MM.1S (cell line): ENCODE data around the gene HOOK2.

Experiments
- DNase-seq: peaks from one replicate; pipeline ENCODE4 v3.0.0-alpha.2; 2015
- H2AFZ ChIP-seq: fragments of 300-600 bp; sonication (generic); 2 replicates; pipeline ENCODE4 v1.6.0; 2016; ENCODE audit warnings: antibody characterized with exemption, low read length
- H3F3A ChIP-seq: fragments of 300-600 bp; sonication (generic); 2 replicates; pipeline ENCODE4 v1.6.1; 2016; ENCODE audit warnings: mild to moderate bottlenecking, antibody characterized with exemption, low read length, moderate library complexity, mixed read lengths; ENCODE audit not compliant: insufficient read depth
- H3K27ac ChIP-seq: fragments of 300-600 bp; sonication (generic); 2 replicates; pipeline ENCODE4 v1.5.1; 2016; ENCODE audit warnings: mild to moderate bottlenecking, low read length
- H3K27me3 ChIP-seq: fragments of 300-600 bp; sonication (generic); replicated peaks from 2 replicates; pipeline ENCODE4 v1.6.0; 2016; ENCODE audit warnings: low read length; ENCODE audit not compliant: insufficient read depth
- H3K36me3 ChIP-seq: fragments of 300-600 bp; sonication (generic); replicated peaks from 2 replicates; pipeline ENCODE4 v1.6.1; 2016; ENCODE audit warnings: mild to moderate bottlenecking, low read length, mixed read lengths; ENCODE audit not compliant: insufficient read depth
- H3K4me1 ChIP-seq: fragments of 300-600 bp; sonication (generic); 2 replicates; pipeline ENCODE4 v1.6.1; 2016; ENCODE audit warnings: low read length, mixed read lengths
- H3K4me2 ChIP-seq: fragments of 300-600 bp; sonication (generic); 2 replicates; pipeline ENCODE4 v1.6.0; 2016; ENCODE audit warnings: low read depth, low read length
- H3K4me3 ChIP-seq: fragments of 300-600 bp; sonication (generic); 2 replicates; pipeline ENCODE4 v1.5.1; 2016; ENCODE audit warnings: low read length, mixed read lengths
- H3K79me2 ChIP-seq: fragments of 300-600 bp; sonication (generic); 2 replicates; pipeline ENCODE4 v1.6.1; 2016; ENCODE audit warnings: mixed run types, low read length, mixed read lengths
- H3K9ac ChIP-seq: fragments of 300-600 bp; sonication (generic); 2 replicates; pipeline ENCODE4 v1.6.1; 2016; ENCODE audit warnings: low read length, mixed read lengths
- H3K9me2 ChIP-seq: fragments of 300-600 bp; sonication (generic); replicated peaks from 2 replicates; pipeline ENCODE4 v1.6.1; 2016; ENCODE audit warnings: mild to moderate bottlenecking, low read length, mixed read lengths; ENCODE audit not compliant: insufficient read depth
- H3K9me3 ChIP-seq: fragments of 300-600 bp; sonication (generic); replicated peaks from 2 replicates; pipeline ENCODE4 v1.6.1; 2016; ENCODE audit warnings: mild to moderate bottlenecking, low read length, mixed read lengths; ENCODE audit not compliant: insufficient read depth
- H4K20me1 ChIP-seq: fragments of 300-600 bp; sonication (generic); 2 replicates; pipeline ENCODE4 v1.6.1; 2016; ENCODE audit warnings: mild to moderate bottlenecking, low read length, moderate library complexity, mixed read lengths; ENCODE audit not compliant: insufficient read depth
- CTCF ChIP-seq: fragments of 300-600 bp; sonication (generic); IDR thresholded peaks from 2 replicates; pipeline ENCODE4 v1.5.1; 2016; ENCODE audit warnings: antibody characterized with exemption, low read length, mixed read lengths
- EZH2 ChIP-seq: fragments of 300-600 bp; sonication (generic); optimal IDR thresholded peaks from 2 replicates; pipeline ENCODE3; 2017; ENCODE audit warnings: low read depth, mild to moderate bottlenecking, antibody characterized with exemption, low read length, mixed read lengths
- EZH2phosphoT487 ChIP-seq: fragments of 300-600 bp; sonication (generic); IDR thresholded peaks from 2 replicates; pipeline ENCODE4 v1.6.1; 2018; ENCODE audit warnings: antibody characterized with exemption, low read length

HOOK2 gene

GRCh38 chr19:12721656-12722565 lies 53.4 kb downstream of the HOOK2 start:
- peak; percentile 32 for DNase-seq
- peak overlapping the region; percentile 100 for H3K4me2 ChIP-seq
- H3K79me2 ChIP-seq: peaks cover 62% of the 10 kb centered on the region
- H3K9me2 ChIP-seq: no peaks in the 10 kb centered on the region
- no peaks in the 10 kb centered on the region for H3K27me3 ChIP-seq
- peaks cover 5% of the 10 kb centered on the region; the same call in 1 of the 2 replicates for H3K36me3 ChIP-seq
- peaks cover 15% of the 10 kb centered on the region for H3F3A ChIP-seq
- H3K9ac ChIP-seq: peak overlapping the region; percentile 85
- H2AFZ ChIP-seq: no peak overlapping the region
- H3K27ac ChIP-seq: no peak overlapping the region; the same call in 1 of the 2 replicates
- peak overlapping the region; percentile 84 for H3K4me3 ChIP-seq
- peaks cover 3% of the 10 kb centered on the region; the same call in 1 of the 2 replicates for H3K4me1 ChIP-seq
- TF ChIP-seq EZH2phosphoT487: no peak
- no peak for TF ChIP-seq CTCF
- no peak for TF ChIP-seq EZH2
- H3K9me3 ChIP-seq: no peaks in the 10 kb centered on the region
- H4K20me1 ChIP-seq: no peaks in the 10 kb centered on the region

GRCh38 chr19:12720851-12721655 lies 54.3 kb downstream of the HOOK2 start:
- Histone ChIP-seq H4K20me1 (no peaks in the 10 kb centered on the region), H3K4me1 (peaks cover 3% of the 10 kb centered on the region; the same call in 1 of the 2 replicates), H3K27ac (no peak overlapping the region), H3K4me3 (peak overlapping the region; percentile 84), H2AFZ (no peak overlapping the region), H3K9me3 (no peaks in the 10 kb centered on the region), H3K27me3 (no peaks in the 10 kb centered on the region), H3K79me2 (peaks cover 69% of the 10 kb centered on the region), H3K9ac (peak overlapping the region; percentile 85; the same call in 1 of the 2 replicates), H3K4me2 (peak overlapping the region; percentile 100), H3K9me2 (no peaks in the 10 kb centered on the region), H3F3A (peaks cover 9% of the 10 kb centered on the region), H3K36me3 (peaks cover 5% of the 10 kb centered on the region; the same call in 1 of the 2 replicates)
- TF ChIP-seq EZH2 (no peak), EZH2phosphoT487 (no peak)
- DNase-seq: no peak

GRCh38 chr19:12720296-12720695 lies 55.1 kb downstream of the HOOK2 start:
- no peak for DNase-seq
- no peak overlapping the region for H3K9ac ChIP-seq
- H3F3A ChIP-seq: peaks cover 9% of the 10 kb centered on the region
- no peak overlapping the region for H3K27ac ChIP-seq
- no peak for TF ChIP-seq EZH2
- TF ChIP-seq CTCF: no peak
- TF ChIP-seq EZH2phosphoT487: no peak
- peaks cover 5% of the 10 kb centered on the region; the same call in 1 of the 2 replicates for H3K36me3 ChIP-seq
- no peaks in the 10 kb centered on the region for H3K27me3 ChIP-seq
- H3K9me2 ChIP-seq: no peaks in the 10 kb centered on the region
- H3K9me3 ChIP-seq: no peaks in the 10 kb centered on the region
- H4K20me1 ChIP-seq: no peaks in the 10 kb centered on the region
- H3K4me1 ChIP-seq: peaks cover 3% of the 10 kb centered on the region; the same call in 1 of the 2 replicates
- H3K4me2 ChIP-seq: no peak overlapping the region
- H3K79me2 ChIP-seq: peaks cover 77% of the 10 kb centered on the region
- H3K4me3 ChIP-seq: no peak overlapping the region
- H2AFZ ChIP-seq: no peak overlapping the region
